Endothelial cell (in vitro differentiated cells): ENCODE measurements around the gene EPHX1. TPM values are rescaled to one million over a fixed set of nuclear protein-coding genes. Genes with fewer than 3 reads are reported as not detected.

Source experiments
- DNase-seq: peaks from one replicate; pipeline ENCODE4 v3.0.0; 2021; ENCODE audit warnings: low spot score
- H3K27ac Mint-ChIP-seq: one replicate; pipeline ENCODE4 v1.8.0; 2021; ENCODE audit warnings: mixed read lengths, inconsistent platforms; ENCODE audit not compliant: unreplicated experiment
- H3K27me3 Mint-ChIP-seq: one replicate; pipeline ENCODE4 v1.8.0; 2021; ENCODE audit warnings: mild to moderate bottlenecking, moderate library complexity, mixed read lengths, inconsistent platforms; ENCODE audit not compliant: unreplicated experiment
- H3K36me3 Mint-ChIP-seq: one replicate; pipeline ENCODE4 v1.8.0; 2021; ENCODE audit warnings: mild to moderate bottlenecking, low read depth, mixed read lengths, inconsistent platforms; ENCODE audit not compliant: unreplicated experiment
- H3K4me1 Mint-ChIP-seq: one replicate; pipeline ENCODE4 v1.8.0; 2021; ENCODE audit warnings: mild to moderate bottlenecking, mixed read lengths, inconsistent platforms; ENCODE audit not compliant: unreplicated experiment
- H3K4me3 Mint-ChIP-seq: one replicate; pipeline ENCODE4 v1.8.0; 2021; ENCODE audit warnings: mild to moderate bottlenecking, mixed read lengths, inconsistent platforms; ENCODE audit not compliant: unreplicated experiment
- H3K9me3 Mint-ChIP-seq: one replicate; pipeline ENCODE4 v1.8.0; 2021; ENCODE audit warnings: mixed read lengths, inconsistent platforms; ENCODE audit not compliant: unreplicated experiment
- total RNA-seq: library from RNA; stranded (reverse); fragmentation: NEBNext Ultra II Directional; extraction: Animal tissue kit (Norgen Biotek cat#: 25700); gene quantifications from one replicate; pipeline ENCODE4 v1.2.1, GENCODE V29; 2021; ENCODE audit not compliant: unreplicated experiment
- TF ChIP-seq, protein P1 (sequence below): fragments of 200-600 bp; sonication (generic); IDR thresholded peaks from one replicate; pipeline ENCODE4 v1.5.0; 2021; ENCODE audit warnings: antibody characterized with exemption; ENCODE audit not compliant: unreplicated experiment

Gene EPHX1
- total RNA-seq, 1 donor from 2014 or later: 45.0 TPM

DNA sequence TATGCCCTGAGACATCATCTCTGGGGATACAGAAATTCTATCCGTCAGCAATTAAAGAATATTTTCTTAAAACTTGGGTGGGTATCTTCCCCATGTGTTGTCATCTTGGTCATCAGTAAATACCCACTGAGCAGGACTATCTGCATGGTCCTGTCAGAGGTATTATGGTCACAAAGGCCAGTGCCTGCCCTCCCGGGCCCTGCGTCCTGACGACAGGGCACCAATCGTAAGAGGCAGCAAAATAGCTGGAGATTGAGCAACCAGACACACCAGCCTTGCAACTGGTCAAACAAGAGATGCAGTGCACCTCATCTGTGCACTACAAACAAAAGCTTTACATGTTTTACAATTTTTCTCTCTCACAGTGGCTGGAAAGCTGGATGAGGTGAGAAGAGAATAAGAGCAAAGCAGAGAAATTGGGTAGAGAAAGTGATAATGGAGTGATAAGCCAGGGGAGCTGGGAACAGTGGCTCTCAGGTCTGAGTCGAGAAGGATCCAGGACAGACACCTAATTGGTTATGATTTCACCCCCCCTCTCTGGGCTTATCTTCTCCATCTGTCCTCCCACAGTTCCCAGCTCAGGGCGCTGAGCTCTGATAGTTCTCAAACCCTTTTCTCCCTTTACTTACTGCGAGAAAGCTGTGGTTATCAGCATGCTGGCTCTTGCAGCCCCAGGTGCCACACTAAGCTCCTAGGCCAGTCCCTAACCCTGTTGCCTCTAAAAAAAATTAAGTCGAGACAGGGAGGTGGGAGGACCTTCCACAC lies 41.1 kb upstream of the EPHX1 start:
- DNase-seq: no peak
- Mint-ChIP-seq H3K27ac (no peak overlapping the region), H3K4me1 (peaks cover 24% of the 10 kb centered on the region)

DNA sequence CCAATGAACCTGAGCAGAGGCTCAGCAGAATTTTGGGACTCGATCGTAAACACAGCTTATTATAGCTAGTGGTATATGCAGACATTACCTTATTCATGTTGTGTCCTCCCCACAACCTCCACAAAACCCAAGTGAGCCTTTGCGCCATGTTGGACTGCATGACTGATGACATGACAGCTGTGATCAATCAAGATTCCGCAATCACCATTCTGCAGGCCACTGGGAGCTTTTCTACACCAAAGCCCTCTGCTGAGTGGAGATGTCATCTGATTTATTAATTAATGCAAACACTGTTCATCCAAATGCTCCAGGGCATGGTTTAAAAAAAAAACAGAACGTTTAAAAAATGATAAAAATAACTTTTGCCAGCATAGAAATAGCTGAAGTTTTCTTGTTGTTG lies 40.2 kb upstream of the EPHX1 start:
- peaks cover 20% of the 10 kb centered on the region for H3K4me1 Mint-ChIP-seq
- H3K4me3 Mint-ChIP-seq: no peak overlapping the region
- H3K27me3 Mint-ChIP-seq: peaks cover 2% of the 10 kb centered on the region
- no peaks in the 10 kb centered on the region for H3K36me3 Mint-ChIP-seq
- no peaks in the 10 kb centered on the region for H3K9me3 Mint-ChIP-seq
- TF ChIP-seq, protein P1, sequence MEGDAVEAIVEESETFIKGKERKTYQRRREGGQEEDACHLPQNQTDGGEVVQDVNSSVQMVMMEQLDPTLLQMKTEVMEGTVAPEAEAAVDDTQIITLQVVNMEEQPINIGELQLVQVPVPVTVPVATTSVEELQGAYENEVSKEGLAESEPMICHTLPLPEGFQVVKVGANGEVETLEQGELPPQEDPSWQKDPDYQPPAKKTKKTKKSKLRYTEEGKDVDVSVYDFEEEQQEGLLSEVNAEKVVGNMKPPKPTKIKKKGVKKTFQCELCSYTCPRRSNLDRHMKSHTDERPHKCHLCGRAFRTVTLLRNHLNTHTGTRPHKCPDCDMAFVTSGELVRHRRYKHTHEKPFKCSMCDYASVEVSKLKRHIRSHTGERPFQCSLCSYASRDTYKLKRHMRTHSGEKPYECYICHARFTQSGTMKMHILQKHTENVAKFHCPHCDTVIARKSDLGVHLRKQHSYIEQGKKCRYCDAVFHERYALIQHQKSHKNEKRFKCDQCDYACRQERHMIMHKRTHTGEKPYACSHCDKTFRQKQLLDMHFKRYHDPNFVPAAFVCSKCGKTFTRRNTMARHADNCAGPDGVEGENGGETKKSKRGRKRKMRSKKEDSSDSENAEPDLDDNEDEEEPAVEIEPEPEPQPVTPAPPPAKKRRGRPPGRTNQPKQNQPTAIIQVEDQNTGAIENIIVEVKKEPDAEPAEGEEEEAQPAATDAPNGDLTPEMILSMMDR: no peak
- no peak for DNase-seq
- H3K27ac Mint-ChIP-seq: no peak overlapping the region

More for the DNA sequence above, 41.1 kb upstream of the EPHX1 start:
- H3K9me3 Mint-ChIP-seq: no peaks in the 10 kb centered on the region
- H3K36me3 Mint-ChIP-seq: no peaks in the 10 kb centered on the region
- H3K27me3 Mint-ChIP-seq: peaks cover 2% of the 10 kb centered on the region
- TF ChIP-seq, protein P1: no peak
- no peak overlapping the region for H3K4me3 Mint-ChIP-seq

- H3K27ac Mint-ChIP-seq: no peak overlapping the region
Observed at GRCh38 chr1:225770561-225771248, 39.2 kb upstream of the EPHX1 start.

GRCh38 chr1:225771661-225772322 lies 38.1 kb upstream of the EPHX1 start:
- Mint-ChIP-seq H3K27me3 (peaks cover 2% of the 10 kb centered on the region), H3K36me3 (no peaks in the 10 kb centered on the region), H3K4me1 (peaks cover 23% of the 10 kb centered on the region), H3K27ac (no peak overlapping the region), H3K9me3 (no peaks in the 10 kb centered on the region), H3K4me3 (no peak overlapping the region)
- no peak for DNase-seq
- TF ChIP-seq, protein P1: no peak

More at GRCh38 chr1:225770561-225771248, 39.2 kb upstream of the EPHX1 start:
- DNase-seq: no peak
- Mint-ChIP-seq H3K36me3 (no peaks in the 10 kb centered on the region), H3K9me3 (no peaks in the 10 kb centered on the region), H3K4me1 (peaks cover 23% of the 10 kb centered on the region), H3K27me3 (peaks cover 2% of the 10 kb centered on the region), H3K4me3 (no peak overlapping the region)
- TF ChIP-seq, protein P1: no peak
